Erythroblast (primary cell): Measurements from ENCODE around the gene FKBP7.

Source experiments
- DNase-seq, 2 experiments: peaks; one replicate each; lab custom pipeline; 2025; lab: John Stamatoyannopoulos, UW
- GATA1 ChIP-seq: IDR thresholded peaks from 2 replicates; pipeline ENCODE4 v1.6.1; 2011; ENCODE audit warnings: low read depth, mild to moderate bottlenecking, control low read depth, low read length, moderate library complexity
- POLR2A ChIP-seq: IDR thresholded peaks from 2 replicates; pipeline ENCODE4 v1.6.1; 2011; ENCODE audit warnings: mild to moderate bottlenecking, low read length

FKBP7 gene

GRCh38 chr2:178479758-178480226 is 1.4 kb upstream of the FKBP7 start:
- DNase-seq: no peak
- TF ChIP-seq GATA1 (no peak), POLR2A (no peak)

- peak in 1 of 2 experiments; percentile 38 for DNase-seq
- TF ChIP-seq GATA1: no peak
- no peak for TF ChIP-seq POLR2A
Measured at GRCh38 chr2:178479275-178479616, 846 bp upstream of the FKBP7 start.

- TF ChIP-seq GATA1 (no peak), POLR2A (no peak)
- no peak for DNase-seq
Measured at GRCh38 chr2:178478130-178478438, 316 bp downstream of the FKBP7 start.

GRCh38 chr2:178477443-178478129 is 814 bp downstream of the FKBP7 start:
- TF ChIP-seq GATA1: no peak
- TF ChIP-seq POLR2A: no peak
- DNase-seq: no peak

- TF ChIP-seq POLR2A (no peak), GATA1 (no peak)
- DNase-seq: no peak
Measured at GRCh38 chr2:178476477-178476876, 1.9 kb downstream of the FKBP7 start.

- DNase-seq: no peak
- TF ChIP-seq GATA1: no peak
- no peak for TF ChIP-seq POLR2A
Measured at GRCh38 chr2:178474560-178474959, 3.8 kb downstream of the FKBP7 start.

- no peak for DNase-seq
- TF ChIP-seq POLR2A (no peak), GATA1 (no peak)
Measured at GRCh38 chr2:178473931-178474330, 4.5 kb downstream of the FKBP7 start.

GRCh38 chr2:178473373-178473772 is 5.0 kb downstream of the FKBP7 start:
- TF ChIP-seq POLR2A (no peak), GATA1 (no peak)
- peak; percentile 49 to 64 for DNase-seq

- peak; percentile 31 to 69 for DNase-seq
Measured at GRCh38 chr2:178471313-178471712, 7.1 kb downstream of the FKBP7 start.

GRCh38 chr2:178469219-178469849 is 9.1 kb downstream of the FKBP7 start:
- no peak for TF ChIP-seq GATA1
- DNase-seq: peak in 1 of 2 experiments; percentile 24

- DNase-seq: no peak
- TF ChIP-seq POLR2A (no peak), GATA1 (no peak)
Measured at GRCh38 chr2:178457390-178457886, 21.0 kb downstream of the FKBP7 start.

- TF ChIP-seq GATA1 (no peak), POLR2A (no peak)
- no peak for DNase-seq
Measured at GRCh38 chr2:178455947-178456346, 22.5 kb downstream of the FKBP7 start.

- no peak for TF ChIP-seq POLR2A
- TF ChIP-seq GATA1: no peak
- peak in 1 of 2 experiments; percentile 7 for DNase-seq
Measured at GRCh38 chr2:178452870-178453269, 25.5 kb downstream of the FKBP7 start.

- no peak for TF ChIP-seq GATA1
- no peak for TF ChIP-seq POLR2A
- DNase-seq: no peak
Measured at GRCh38 chr2:178452334-178452733, 26.1 kb downstream of the FKBP7 start.

GRCh38 chr2:178450774-178451525 is 27.4 kb downstream of the FKBP7 start, which contains the start of the genes PJVK and PRKRA:
TSS of gene PJVK (plus strand) at chr2:178451378. CDS start at chr2:178453410, 2,032 bp downstream.
TSS of gene PRKRA (minus strand) at chr2:178451175. CDS start at chr2:178451030, 145 bp downstream.
- peak; percentile 96 to 98 for DNase-seq
- TF ChIP-seq GATA1 (no peak), POLR2A (peak; percentile 92)

- no peak for DNase-seq
- TF ChIP-seq POLR2A (no peak), GATA1 (no peak)
Measured at GRCh38 chr2:178450524-178450773, 28.0 kb downstream of the FKBP7 start.
